CD4-positive, alpha-beta T cell treated with Interferon alpha-2 for 1 hour (primary cell): ENCODE results near the gene OSBPL6.
"Not testable (repeated sequence)": the region's sequence is repeated elsewhere in the genome, so short reads cannot be mapped to it uniquely, and the experiment has no call there.

Experiments
- DNase-seq, 2 donors: peaks; one replicate each; pipeline ENCODE4 v3.0.0-alpha.2; 2020 to 2022

Gene OSBPL6

GRCh38 chr2:178309541-178309940 is 115.2 kb downstream of the OSBPL6 start:
- no peak for DNase-seq

GRCh38 chr2:178315078-178315477 is 120.8 kb downstream of the OSBPL6 start:
- no peak for DNase-seq

- DNase-seq: no peak
These were observed 121.2 kb downstream of the OSBPL6 start for GRCh38 chr2:178315488-178315948.

- DNase-seq: no peak
These were observed 123.5 kb downstream of the OSBPL6 start for GRCh38 chr2:178317811-178318210.

GRCh38 chr2:178320011-178320585 is 125.8 kb downstream of the OSBPL6 start:
- DNase-seq: no peak

GRCh38 chr2:178322068-178322467 is 127.8 kb downstream of the OSBPL6 start:
- DNase-seq: no peak

GRCh38 chr2:178323331-178323730 is 129.0 kb downstream of the OSBPL6 start:
- not testable (repeated sequence) for DNase-seq

- no peak for DNase-seq
These were observed 129.8 kb downstream of the OSBPL6 start for GRCh38 chr2:178324077-178324476.

- no peak for DNase-seq
These were observed 131.0 kb downstream of the OSBPL6 start for GRCh38 chr2:178325268-178325667.

GRCh38 chr2:178327516-178327915 is 133.2 kb downstream of the OSBPL6 start:
- no peak for DNase-seq

GRCh38 chr2:178328037-178328436 is 133.7 kb downstream of the OSBPL6 start:
- no peak for DNase-seq

GRCh38 chr2:178330175-178331017 is 136.1 kb downstream of the OSBPL6 start:
- no peak for DNase-seq

GRCh38 chr2:178331474-178332432 is 137.4 kb downstream of the OSBPL6 start:
- no peak for DNase-seq

GRCh38 chr2:178333851-178334250 is 139.5 kb downstream of the OSBPL6 start:
- DNase-seq: no peak

GRCh38 chr2:178335230-178335629 is 140.9 kb downstream of the OSBPL6 start:
- DNase-seq: no peak

- DNase-seq: no peak
These were observed 149.8 kb downstream of the OSBPL6 start for GRCh38 chr2:178344121-178344520.

- DNase-seq: no peak
These were observed 151.6 kb downstream of the OSBPL6 start for GRCh38 chr2:178345951-178346350.

- no peak for DNase-seq
These were observed 155.7 kb downstream of the OSBPL6 start for GRCh38 chr2:178350051-178350450.

GRCh38 chr2:178357704-178358103 is 163.4 kb downstream of the OSBPL6 start:
- not testable (repeated sequence) for DNase-seq

GRCh38 chr2:178359192-178359912 is 165.0 kb downstream of the OSBPL6 start:
- no peak for DNase-seq

GRCh38 chr2:178361588-178361987 is 167.3 kb downstream of the OSBPL6 start:
- no peak for DNase-seq

- DNase-seq: no peak
These were observed 168.9 kb downstream of the OSBPL6 start for GRCh38 chr2:178363252-178363651.
